ENCODE measurements around the gene F11R. TPM values are rescaled to one million over a fixed set of nuclear protein-coding genes. Genes with fewer than 3 reads are reported as not detected.

Gene F11R
- total and polyA plus RNA-seq, 2 donors (not counting 3 experiments of a cell fraction or from before 2014, with no cell fraction given), result 97.0 to 124 TPM

DNA sequence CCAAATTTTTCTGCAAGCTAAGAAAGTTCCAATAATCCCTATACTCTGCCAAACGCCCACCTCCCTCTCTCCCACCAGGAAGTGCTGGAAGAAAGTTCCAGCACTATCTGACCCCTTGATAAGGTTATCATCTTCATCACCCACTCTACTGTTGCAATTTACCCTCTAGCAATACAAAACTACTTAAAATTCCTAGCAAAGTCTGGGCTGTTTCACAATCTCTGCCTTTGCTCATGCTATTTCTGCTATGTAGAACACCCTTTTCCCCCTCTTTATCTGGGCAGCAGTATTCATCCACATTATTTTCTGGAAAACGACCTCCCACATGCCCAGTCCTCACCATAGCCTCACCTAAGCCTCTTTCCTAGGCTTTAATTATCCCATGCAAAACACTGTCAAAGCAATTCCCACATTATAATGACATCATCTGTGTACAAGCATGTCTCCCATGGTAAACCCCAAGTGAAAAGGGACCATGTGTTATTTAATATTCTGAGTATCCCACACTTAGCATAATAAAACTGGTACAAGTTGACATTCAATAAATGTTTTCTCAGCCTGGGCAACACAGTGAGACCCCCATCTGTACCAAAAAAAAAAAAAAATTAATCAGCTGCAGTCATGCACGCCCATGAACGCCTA lies 12.0 kb downstream of the F11R start:
- CTCF ChIA-PET, result interaction anchor here (0.5 to 3.9 kb wide), 3 partner anchors 11 to 124 kb away, joined by 3 to 25 read pairs (median 3); partner anchors contain the start of gene DEDD
- H3K27ac ChIP-seq (ENCODE audit: insufficient read depth, low read depth, low read length), result no peak overlapping the region
- H3K79me2 ChIP-seq (ENCODE audit: control insufficient read depth, insufficient read depth, low read length), result peaks cover 30% of the 10 kb centered on the region
- H3K27me3 ChIP-seq (ENCODE audit: control insufficient read depth in 2 of 2, insufficient read depth in 2 of 2, low read length in 2 of 2), result no peaks in the 10 kb centered on the region
- no peak for TF ChIP-seq FOS (IDR thresholded peaks at IDR 0.05; ENCODE audit: borderline replicate concordance, insufficient read depth, low read length)
- no peak for TF ChIP-seq POLR2AphosphoS5 (IDR thresholded peaks at IDR 0.05; ENCODE audit: insufficient read depth, low read depth, low read length)
- TF ChIP-seq GATA2 (IDR thresholded peaks at IDR 0.05; ENCODE audit: insufficient read depth, insufficient read length, low read depth, low read length), result no peak
- TF ChIP-seq MYC (IDR thresholded peaks at IDR 0.05; ENCODE audit: low read depth, low read length), result no peak
- TF ChIP-seq, protein P1, sequence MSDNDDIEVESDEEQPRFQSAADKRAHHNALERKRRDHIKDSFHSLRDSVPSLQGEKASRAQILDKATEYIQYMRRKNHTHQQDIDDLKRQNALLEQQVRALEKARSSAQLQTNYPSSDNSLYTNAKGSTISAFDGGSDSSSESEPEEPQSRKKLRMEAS (IDR thresholded peaks at IDR 0.05; ENCODE audit: insufficient read depth, insufficient read length), result no peak
- TF ChIP-seq JUN (IDR thresholded peaks at IDR 0.05; ENCODE audit: borderline replicate concordance, insufficient read depth, insufficient read length, low read depth), result no peak
- TF ChIP-seq EZH2 (IDR thresholded peaks at IDR 0.05; ENCODE audit: borderline replicate concordance, low read depth, low read length, severe bottlenecking), result no peak
- TF ChIP-seq CTCF (IDR thresholded peaks at IDR 0.05; ENCODE audit: extremely low read depth in 1 of 2, insufficient read depth in 1 of 2, low read depth in 1 of 2, low read length in 2 of 2), result no peak
- no peak for TF ChIP-seq POLR2A (IDR thresholded peaks at IDR 0.05; ENCODE audit: low read depth, low read length)
- H4K20me1 ChIP-seq (replicated peaks; ENCODE audit: control insufficient read depth, extremely low read depth, insufficient read depth, low read length), result no peaks in the 10 kb centered on the region
- H2AFZ ChIP-seq (ENCODE audit: low read depth, low read length), result no peak overlapping the region
- dilution Hi-C loops (cut with MboI; ENCODE audit: extremely low pct_ligation_motif_present, low sequenced_read_pairs), result no loop called here
- no peak overlapping the region for H3K4me3 ChIP-seq (replicated peaks in 1 of 3; ENCODE audit: insufficient read depth in 1 of 3, low read depth in 1 of 3, low read length in 3 of 3)
- no peak overlapping the region for H3K9ac ChIP-seq (replicated peaks; ENCODE audit: extremely low read depth, insufficient read depth, low read length)
- H3K9me3 ChIP-seq (replicated peaks; ENCODE audit: control insufficient read depth, insufficient read depth, low read length), result no peaks in the 10 kb centered on the region
- DNase-seq (ENCODE audit: low read depth, low spot score), result no peak
- BruUV-seq (replicated peaks), result no TSS peak
- no peak overlapping the region for H3K4me2 ChIP-seq (ENCODE audit: insufficient read depth, low read length)
- no peaks in the 10 kb centered on the region for H3K9me1 ChIP-seq (replicated peaks; ENCODE audit: control insufficient read depth, extremely low read depth, insufficient read depth, low read length)
- intact Hi-C loops (cut with micrococcal nuclease), result no loop called here
- no peak for FAIRE-seq
- POLR2A ChIA-PET, result no interaction called here
- H3K36me3 ChIP-seq (ENCODE audit: control insufficient read depth in 2 of 2, extremely low read depth in 1 of 2, insufficient read depth in 2 of 2, low read length in 2 of 2), result no peaks in the 10 kb centered on the region
- H3K4me1 ChIP-seq (ENCODE audit: control insufficient read depth, extremely low read depth, insufficient read depth, low read length), result peaks cover 18% of the 10 kb centered on the region
